Left ventricle myocardium superior (tissue), 1 donor: ENCODE results near the gene STAT1. TPM values are rescaled to one million over a fixed set of nuclear protein-coding genes. Genes with fewer than 3 reads are reported as not detected.

Experiments
- ATAC-seq: fragments of 200-7000 bp; cut with Tn5 transposase; one replicate; pipeline ENCODE4 v1.9.1; 2020; ENCODE audit warnings: mild to moderate bottlenecking, moderate library complexity
- DNase-seq: peaks from one replicate; pipeline ENCODE4 v3.0.0-alpha.2; 2020
- intact Hi-C: fragments of 100-400 bp; cut with micrococcal nuclease; formaldehyde crosslinking; loops from one replicate; pipeline ENCODE4 v1.11.0; 2022
- long read RNA-seq: library from polyadenylated mRNA; unstranded; transcript quantifications from one replicate; pipeline ENCODE4 v2.0.0, GENCODE V29; 2021
- total RNA-seq: library from RNA; stranded (reverse); fragmentation: NEBNext Ultra II Directional; extraction: Animal tissue kit (Norgen Biotek cat#: 25700); gene quantifications from one replicate; pipeline ENCODE4 v1.2.1, GENCODE V29; 2021
- donor health status: DM: no; HTN: yes; CAD: no; lungs with severe emphysema.

Gene STAT1
- 38.3 TPM for total RNA-seq
- long read RNA-seq, full-length matches to known transcripts, result 66 of 103 reads
- long read RNA-seq, partial matches to known transcripts, result 20 of 103 reads
- long read RNA-seq, other reads (novel, unspliced or antisense), result 17 of 103 reads

DNA sequence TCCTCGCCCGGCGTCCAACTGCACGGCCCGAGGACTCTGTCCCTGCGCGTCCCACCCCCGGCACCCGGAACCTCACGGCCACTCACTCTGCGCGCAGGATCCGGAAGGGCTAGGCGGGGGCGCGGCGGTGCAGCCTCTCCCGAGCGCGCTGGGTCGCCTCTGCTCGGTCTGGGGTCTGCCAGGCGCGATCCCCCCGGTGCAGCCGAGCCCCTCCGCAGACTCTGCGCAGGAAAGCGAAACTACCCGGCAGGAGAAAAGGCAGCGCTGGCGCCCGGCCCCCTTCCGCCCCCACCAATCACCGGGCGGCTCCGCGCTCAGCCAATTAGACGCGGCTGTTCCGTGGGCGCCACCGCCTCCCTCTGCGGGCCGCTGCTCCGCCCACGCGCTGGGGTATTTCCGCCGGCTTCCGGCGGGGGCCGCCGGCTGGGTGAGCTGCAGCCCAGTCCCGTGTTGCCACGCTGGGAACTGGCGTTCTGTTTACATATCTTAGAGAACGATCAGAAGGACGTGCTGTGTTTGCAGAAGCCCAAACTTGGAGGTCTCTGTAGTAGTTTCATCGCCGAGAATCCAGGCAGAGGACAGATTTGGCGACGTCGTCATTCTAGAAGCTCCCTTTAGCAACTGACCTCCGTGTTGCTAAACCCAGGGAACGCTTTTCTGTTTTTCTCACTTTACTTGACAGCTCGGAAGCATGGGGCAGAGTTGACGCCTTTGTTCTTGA is at the start of gene STAT1:
Gene STAT1, minus strand, starts transcription at position 240 of the 721 bp plus-strand sequence. CDS start 4,168 bp downstream, outside the sequence.
- intact Hi-C loops, result no loop called here
- DNase-seq (peak; percentile 97), ATAC-seq (peak; percentile 98)

DNA sequence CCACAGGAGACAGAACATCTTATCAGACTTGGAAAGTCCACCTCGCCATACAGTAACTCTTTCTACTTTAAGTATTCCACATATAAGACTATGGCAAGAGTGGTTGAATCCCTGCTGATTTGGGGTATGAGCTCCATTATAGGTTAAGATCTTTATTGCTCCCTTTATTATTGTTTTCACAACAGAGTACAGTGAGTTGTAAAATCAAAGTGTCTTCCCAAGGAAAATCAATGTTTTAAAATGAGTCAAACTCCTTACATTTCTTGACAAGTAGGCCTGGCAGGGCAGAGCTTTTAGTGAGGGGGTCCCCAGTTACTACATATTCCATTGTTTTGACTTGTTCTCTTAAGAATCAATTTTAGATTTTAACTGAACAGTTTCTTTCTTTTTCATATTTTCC is 49.6 kb upstream of the STAT1 start:
- DNase-seq (no peak), ATAC-seq (no peak)
- intact Hi-C loops, result no loop called here

DNA sequence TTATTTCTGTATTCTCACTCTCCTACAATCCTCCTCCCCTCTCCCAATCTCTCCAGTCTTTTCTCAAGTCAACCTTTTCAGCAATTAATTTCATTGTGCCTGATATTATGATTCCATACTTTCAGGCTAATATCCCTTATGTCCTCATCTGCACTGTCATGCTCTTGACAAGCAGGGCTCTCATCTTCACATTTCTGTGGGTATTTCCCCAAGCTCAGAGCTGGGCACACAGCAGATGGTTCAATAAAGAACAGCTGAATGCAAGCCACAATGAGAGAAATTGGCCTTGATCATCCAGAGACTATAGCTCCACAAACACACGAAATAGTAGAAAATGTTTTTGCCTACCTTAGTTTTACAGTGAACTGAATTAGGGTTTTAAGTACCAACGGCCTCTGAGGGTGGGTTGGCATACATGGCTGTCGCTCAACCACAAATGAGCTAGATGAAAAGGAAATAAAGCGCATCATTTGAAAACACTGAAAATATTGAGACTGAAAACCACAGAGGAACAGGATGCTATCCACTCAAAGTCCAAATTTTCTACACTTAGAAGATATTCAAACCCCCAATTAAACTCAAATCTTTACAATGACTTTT is 47.5 kb upstream of the STAT1 start:
- ATAC-seq, result no peak
- intact Hi-C loops, result no loop called here
- no peak for DNase-seq

DNA sequence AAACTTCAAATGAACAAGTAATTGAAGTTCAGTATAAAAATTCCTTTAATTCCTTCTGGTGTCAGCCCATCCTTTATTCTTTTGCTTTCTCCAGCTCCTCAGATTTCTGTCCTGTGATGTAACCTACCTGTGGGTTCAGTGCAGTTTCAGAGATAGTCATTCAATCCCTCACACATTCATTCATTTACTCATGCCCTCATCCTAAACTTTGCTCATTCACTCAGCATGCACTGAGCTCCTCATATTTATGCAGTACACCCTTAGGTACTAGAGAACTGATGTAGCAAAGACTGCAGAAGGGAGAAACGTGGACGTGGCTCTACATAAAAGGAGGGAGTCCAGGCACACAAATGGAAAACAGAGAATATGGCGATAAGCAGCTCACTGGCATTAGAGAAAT is 45.3 kb upstream of the STAT1 start:
- no peak for DNase-seq
- no peak for ATAC-seq

DNA sequence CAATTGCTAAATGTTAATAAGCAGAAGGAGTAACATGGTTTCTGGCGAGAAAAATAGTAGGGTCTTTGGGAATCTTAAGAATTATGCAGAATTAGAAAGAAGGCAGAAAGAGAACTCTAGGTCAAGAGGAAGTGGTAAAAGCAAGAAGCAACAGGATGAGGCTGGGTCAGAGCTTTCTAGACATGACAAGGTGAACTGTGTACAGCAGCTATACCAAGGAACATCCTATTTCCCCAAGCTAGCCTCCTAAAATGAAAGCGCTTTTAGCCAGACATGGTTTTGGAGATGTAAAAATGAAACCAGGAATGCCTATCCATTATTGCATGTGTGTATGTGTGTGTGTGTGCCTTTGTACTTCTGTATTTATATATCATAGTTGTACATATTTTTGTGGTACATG is 42.3 kb upstream of the STAT1 start:
- ATAC-seq (no peak), DNase-seq (no peak)
- intact Hi-C loops, result no loop called here

More for the DNA sequence above, 45.3 kb upstream of the STAT1 start:
- intact Hi-C loops, result no loop called here

DNA sequence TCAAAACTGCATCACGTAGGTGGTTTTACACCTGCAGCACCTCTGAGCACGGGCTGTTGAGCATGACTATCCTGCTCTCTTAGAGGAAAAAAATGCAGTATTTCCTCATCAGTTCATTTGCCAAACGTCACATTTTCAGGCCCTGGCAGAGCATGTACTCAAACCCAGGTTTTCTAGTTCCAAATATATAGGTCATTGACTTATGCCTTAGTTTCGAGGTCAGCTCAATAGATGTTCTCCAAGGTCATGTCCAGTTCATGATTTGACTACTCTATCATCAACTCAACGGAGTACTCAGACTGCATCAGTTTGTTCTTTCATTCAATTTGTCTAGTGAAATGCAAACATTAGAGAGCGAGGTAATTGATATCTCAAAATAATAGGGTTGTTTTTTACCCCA is 39.3 kb upstream of the STAT1 start:
- ATAC-seq, result no peak
- intact Hi-C loops, result no loop called here
- no peak for DNase-seq

DNA sequence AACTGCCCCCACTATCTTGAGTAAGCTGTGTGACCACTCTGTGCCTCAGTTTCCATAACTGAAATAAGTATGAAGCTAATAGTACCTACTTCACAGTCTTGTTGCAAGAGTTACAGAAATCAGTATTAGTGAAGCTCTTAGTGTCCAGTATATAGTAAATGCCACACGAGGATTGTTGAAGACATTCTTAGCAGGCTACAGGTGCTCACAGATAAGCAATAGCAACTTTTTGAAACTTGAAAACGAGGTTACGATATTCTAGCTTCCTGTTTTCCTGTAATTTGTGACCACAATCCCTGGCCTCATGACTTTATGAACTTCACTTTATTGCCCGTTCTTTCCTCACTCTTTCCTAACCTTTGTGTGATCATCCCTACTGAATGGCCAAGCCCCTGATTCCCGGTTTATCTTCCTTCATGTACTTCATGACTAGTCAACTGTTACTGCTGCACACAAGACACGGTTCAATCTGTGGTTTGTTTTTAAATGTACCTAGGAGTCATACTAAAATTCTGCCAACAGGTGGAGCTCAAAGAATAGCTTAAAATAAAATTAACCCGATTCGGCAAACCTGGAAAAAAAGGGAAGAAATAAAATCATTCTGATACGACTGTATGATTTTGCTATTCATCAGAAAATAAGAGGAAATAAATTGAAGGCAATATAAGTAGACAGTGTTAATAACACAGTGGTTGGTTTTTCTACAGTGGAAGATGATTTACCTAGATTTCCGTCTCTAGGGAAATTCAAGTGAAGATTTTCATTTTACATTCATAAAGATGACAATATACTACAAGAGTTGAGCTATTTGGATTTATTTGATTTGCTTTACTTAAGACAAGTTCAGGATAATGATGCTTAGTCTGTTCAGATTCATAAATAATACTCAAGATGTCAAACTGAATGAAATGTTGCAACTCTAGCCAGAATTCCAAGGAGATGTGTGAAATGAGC is 38.1 kb upstream of the STAT1 start:
- DNase-seq, result no peak
- ATAC-seq, result peak; percentile 11
- intact Hi-C loops, result no loop called here

DNA sequence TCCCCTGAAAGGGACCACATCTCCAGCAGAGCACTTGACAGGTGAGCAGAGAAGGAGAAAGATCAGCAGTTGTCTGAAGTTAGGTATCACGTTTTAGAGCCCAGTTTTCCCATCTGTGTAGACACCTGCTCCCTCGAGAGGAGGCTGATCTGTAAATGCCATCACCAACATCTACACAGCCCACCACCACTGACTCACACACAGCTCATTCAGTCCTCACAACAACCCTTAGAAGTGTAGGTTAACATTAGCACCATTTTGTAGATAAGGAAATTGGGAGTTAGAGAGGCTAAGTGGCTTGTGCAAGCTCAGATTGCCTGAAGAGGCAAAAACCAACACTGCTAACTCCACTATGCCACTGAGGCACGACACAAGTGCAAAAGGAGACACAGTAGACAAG is 37.2 kb upstream of the STAT1 start:
- intact Hi-C loops, result no loop called here
- ATAC-seq, result no peak
- DNase-seq, result no peak

DNA sequence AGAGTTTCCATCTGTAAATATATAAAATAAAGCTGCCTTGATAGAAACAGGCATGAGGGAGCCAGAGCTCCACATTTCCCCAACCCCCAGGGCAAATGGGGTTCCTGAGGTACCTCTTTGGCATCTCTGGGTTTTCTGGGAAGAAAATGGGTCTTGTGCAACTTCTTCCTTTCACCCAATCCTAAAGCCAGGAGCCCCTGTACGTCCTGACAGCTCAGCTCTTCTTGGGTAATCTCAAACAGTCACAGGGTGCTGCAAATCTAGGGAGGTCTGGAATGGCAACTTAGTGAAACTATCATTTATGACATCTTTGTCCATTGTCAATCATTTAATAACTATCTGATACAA is 36.6 kb upstream of the STAT1 start:
- peak; percentile 60 for ATAC-seq
- DNase-seq, result no peak
- intact Hi-C loops, result no loop called here

DNA sequence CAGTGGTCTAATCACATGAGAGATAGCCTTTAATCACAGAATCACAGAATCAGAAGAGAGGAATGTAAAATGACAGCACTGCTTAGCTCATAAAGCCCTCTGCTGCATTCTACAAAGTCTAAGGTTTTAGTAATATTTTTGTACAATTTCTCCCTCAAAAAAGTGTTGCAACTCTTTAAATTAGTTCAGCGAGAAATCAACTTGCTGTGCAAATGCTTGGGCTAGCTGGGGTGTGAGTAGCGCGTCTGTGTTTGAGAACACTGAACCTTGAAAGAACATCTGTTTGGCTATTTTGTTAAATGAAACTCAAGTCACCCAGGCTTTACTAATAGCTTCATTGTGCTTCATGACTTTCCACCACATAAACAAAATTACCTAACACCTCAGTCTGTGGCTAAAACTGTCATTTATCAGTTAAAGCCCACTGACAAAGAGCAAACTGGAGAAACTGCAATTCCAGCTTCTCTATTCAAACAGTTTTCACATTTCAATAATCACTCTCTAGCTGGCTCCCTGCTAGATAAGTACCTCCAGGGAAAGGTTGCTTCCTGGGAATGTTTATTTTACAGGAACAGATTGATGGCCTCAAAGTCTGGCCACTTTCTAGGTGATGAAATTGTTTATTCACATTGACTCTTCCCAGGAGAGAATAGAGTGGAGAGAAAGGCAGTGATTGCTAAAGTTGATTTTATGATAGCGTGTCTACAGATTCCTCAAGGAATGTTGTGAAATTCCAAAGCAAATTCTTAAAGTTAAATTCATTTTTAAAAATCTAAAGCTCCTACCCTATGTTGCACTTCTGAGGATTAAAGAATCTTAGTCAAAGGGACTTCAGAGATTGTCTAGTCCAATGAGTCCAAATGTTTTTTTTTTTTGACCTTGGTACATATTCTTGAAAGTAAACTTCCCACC is 36.0 kb upstream of the STAT1 start:
- ATAC-seq (peak; percentile 85), DNase-seq (peak; percentile 29)
- intact Hi-C loops, result no loop called here

DNA sequence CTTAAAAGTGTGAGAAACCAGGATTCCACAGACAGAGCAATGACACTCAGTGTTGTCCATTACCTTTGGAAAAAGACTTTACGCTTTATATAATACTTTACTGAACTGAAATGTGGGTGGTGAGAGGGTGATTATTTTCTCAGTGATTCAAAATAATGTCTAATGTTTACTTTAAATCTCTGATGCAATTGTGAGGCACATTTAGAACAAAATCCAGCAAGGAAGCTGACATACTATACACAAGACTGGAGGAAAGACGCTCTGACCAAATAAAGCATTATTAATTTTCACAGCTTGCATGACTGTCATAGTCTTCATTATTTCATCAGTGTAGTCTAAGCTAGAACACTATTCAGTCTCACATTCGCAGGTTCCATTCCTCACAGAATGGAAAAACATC is 34.1 kb upstream of the STAT1 start:
- intact Hi-C loops, result no loop called here
- DNase-seq, result no peak
- no peak for ATAC-seq

DNA sequence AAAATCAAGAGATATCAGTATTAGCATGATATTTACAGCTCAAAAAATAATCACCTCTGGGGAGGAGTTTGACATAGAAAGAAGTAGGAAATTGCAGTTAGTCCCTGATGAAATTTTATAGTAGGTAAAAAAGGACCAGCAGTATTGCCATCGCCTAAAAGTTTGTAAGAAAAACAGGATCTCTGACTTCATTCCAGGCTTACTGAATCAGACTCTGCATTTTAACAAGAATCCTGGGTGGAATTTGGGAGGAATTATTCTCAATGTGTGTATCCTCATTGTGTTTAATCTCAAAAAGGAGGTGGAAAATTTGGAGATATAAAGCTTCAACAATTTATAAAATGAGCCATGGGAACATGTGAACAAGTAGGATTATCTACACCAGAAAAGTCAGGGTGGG is 31.2 kb upstream of the STAT1 start:
- ATAC-seq, result no peak
- intact Hi-C loops, result no loop called here
- no peak for DNase-seq

DNA sequence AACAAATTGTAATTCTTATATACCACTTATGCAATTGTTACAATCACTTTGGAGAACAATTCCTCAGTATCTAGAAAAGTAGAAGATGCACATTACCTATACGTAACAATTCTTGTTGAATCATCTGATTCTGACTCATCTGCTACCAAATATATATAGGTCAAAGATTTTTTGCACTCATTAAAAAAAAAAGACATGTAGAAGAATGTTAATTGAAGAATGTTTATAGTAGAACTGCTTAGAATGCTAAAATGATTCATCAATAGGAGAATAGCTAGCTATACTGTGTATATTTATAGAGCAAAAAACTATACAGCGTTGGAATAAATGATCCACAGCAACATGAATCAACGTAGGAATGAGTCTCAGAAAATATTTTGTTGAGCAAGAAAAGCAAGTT is 29.5 kb upstream of the STAT1 start:
- DNase-seq, result no peak
- intact Hi-C loops, result no loop called here
- no peak for ATAC-seq

DNA sequence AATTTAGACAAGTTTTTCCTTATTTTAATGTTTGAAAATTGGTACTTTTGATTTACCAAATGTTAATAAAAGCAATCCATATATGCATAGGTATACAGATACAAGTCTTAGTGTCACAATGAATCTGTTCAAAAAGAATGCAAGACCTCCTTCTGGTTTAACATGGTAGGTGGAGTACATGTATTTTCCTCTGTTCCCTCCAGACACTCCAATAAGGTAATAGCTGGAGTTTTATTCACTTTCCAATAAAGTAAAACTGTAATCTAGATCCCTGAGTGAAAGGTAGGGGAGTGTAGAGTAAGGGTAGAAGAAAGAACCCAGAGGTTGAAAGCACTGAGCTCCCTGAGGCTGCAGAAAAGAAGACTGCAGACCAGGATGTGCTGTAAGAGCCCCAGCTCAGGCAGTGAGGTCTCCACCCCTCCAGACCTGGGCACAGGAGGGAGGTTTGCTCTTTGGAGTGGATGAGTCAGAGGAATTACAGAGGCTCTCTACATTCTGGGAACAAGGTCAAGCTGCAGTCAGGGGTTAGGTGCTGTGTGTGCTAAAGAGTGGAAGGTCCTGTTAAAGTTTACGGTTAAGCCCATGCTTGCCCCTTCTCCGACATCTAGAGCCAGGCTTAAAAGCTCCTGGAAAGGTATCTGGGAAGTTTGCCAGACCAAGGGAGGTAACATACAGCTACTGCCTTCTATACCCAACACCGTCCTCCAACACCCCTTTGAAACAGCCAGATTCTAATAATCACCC is 27.6 kb upstream of the STAT1 start:
- ATAC-seq (no peak), DNase-seq (no peak)
- intact Hi-C loops, result no loop called here

DNA sequence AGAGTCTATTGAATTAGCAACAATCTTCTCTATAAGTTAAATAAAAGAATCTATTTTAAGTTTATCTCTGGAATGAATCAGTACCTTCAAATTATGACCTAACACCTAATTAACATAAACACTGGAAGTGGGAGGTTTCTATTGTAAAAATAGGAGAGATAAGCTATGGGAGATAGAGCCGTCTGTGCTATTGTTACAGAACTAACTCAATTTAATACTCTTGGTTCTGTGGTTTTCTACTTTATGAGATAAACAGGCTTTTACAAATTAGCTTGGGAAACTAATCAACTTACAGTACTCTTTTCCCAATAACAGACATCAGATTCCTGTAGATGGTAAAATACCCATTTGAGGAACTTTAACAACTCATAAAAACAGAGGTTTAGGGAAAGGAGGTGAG is 25.6 kb upstream of the STAT1 start:
- intact Hi-C loops, result no loop called here
- no peak for DNase-seq
- no peak for ATAC-seq

DNA sequence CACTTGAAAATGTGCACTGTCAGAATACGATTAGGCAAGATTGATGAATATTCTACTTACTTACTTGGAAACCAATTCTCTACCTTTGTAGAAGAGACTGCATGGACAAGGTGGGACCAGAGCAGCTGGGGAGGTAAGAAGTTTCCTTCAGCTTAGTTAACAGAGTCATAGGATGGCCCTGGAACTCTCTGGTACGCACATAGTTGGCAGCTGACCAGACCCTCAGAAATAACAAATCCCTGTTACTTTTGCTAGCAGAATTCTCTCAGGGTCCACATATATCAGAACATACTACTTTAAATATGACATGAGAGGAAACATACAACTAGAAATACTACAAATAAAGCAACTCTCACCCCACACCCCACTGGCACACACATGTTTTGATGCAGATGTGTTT is 24.8 kb upstream of the STAT1 start:
- intact Hi-C loops, result no loop called here
- no peak for DNase-seq
- no peak for ATAC-seq

DNA sequence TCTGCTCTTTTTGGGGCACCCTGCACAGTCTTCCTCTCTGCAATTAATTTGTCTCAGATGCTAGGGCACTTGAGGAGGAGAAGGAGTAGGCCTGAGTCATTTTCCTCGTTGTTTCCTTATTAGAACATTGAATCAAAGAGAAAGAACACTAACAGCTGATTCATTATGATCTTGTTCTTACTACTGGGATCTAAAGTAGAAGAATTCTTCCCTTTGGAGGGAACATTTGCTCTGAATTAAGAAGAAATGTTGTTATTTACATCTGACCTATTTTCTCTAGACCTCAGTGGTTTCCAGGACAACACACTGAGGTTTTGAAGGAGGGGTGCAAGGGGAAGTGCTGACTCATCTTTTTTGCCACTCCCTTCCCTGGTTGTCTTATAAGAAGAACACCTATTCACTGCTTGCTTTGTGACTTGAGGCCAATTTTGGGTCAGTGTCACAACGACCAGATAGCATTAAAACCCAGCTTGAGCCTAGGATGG is 24.3 kb upstream of the STAT1 start:
- intact Hi-C loops, result no loop called here
- DNase-seq, result no peak
- ATAC-seq, result no peak

DNA sequence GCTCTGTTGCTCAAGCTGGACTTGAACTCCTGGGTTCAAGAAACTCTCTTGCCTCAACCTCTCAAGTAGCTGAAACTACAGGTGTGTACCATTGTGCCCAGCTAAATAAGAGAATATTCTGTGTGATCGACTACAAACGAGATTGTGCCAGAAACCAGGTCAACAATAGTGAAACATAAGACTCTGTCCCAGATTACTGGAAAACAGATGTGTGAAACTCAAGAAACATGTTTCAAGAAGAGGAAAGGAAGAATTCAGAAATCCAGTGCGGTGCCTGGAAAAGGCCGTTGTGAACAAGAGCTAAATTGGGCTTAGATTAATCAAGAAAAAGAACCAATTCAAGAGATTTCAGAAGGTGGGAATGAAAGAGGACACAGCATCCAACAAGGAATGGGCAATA is 23.4 kb upstream of the STAT1 start:
- DNase-seq, result no peak
- intact Hi-C loops, result no loop called here
- ATAC-seq, result no peak
